Esophagus mucosa (tissue), 1 donor: Measurements from ENCODE around the gene RAB4A. TPM values are rescaled to one million over a fixed set of nuclear protein-coding genes. Genes with fewer than 3 reads are reported as not detected.
"Not testable (repeated sequence)": the region's sequence is repeated elsewhere in the genome, so short reads cannot be mapped to it uniquely, and the experiment has no call there.

Experiments used
- ATAC-seq: fragments of 200-7000 bp; cut with Tn5 transposase; one replicate; pipeline ENCODE4 v1.9.1; 2020
- total RNA-seq: library from RNA; stranded (reverse); gene quantifications from one replicate; pipeline ENCODE4 v1.2.4, GENCODE V29; 2023
- donor health status: DM: yes; HTN: yes; CAD: no.

Gene RAB4A
- total RNA-seq, 1 donor from 2014 or later = 58.5 TPM

DNA sequence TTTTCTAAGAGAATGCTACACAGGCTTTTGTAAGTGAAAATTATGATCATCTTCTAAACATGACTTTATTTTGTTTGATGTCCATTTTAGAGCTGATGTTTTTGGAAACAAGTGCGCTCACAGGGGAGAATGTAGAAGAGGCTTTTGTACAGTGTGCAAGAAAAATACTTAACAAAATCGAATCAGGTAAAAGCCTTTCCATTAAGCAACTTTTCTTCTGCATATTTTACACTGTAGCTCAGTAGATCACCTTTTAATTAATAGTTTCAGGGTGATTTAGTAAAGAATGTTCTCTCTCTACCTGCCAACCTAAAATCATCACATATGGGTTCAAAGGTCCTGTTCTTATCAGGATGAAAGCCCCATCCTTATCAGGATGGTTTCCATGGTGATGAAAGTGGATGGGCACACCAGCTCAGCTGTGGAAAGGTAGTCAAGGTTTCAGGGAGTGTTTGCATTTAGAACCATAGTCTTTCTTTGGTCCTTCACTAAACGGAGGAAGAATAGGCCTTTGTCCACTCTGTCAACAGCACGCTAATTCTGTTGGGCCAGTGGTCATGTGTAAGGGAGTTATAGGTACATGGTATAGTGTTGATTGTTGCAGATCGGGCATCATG lies 28.1 kb downstream of the RAB4A start:
- ATAC-seq = no peak

DNA sequence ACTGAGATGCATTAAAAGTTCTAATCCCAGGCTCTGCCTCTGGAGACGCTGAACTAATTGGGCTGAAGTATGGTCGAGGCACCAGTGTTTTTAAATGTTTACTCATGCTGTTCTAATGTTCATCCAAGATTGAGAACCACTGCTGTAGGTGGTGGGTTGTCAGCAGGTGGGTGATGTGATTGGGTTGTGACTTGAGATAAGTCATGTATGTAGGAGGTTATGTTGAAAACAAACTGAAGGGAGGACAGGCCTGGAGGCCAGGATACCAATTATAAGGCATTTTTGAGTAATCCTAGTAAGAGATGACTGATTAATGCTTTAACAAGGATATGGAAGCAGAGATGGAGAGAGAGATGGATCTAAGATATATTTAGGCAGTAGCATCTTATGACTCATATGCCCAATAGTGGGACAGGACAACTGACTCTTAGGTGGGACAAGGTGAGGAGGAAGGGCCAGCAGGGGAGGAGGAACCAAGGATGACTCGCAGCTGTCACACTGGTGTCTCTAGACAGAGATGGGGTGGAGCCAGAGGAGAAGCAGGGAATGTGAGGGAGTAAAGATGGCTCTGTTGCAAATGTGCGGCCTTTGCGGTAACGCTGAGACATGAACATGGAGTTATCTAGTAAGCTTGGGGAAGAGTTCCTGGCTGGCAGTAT lies 29.3 kb downstream of the RAB4A start:
- ATAC-seq = no peak

DNA sequence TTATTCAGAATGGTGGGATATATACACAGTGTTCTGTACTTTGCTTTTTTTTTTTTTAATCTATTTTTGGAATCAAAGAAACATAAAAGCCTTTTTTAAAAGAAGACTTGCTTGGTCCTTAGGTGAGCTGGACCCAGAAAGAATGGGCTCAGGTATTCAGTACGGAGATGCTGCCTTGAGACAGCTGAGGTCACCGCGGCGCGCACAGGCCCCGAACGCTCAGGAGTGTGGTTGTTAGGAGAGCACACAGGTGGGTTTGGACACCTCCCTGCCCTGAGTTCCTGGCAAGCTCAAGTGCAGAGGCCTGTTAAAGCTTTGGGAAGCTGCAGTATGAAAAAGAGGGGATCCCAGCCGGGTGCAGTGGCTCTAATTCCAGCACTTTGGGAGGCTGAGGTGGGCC lies 31.8 kb downstream of the RAB4A start:
- no peak for ATAC-seq

DNA sequence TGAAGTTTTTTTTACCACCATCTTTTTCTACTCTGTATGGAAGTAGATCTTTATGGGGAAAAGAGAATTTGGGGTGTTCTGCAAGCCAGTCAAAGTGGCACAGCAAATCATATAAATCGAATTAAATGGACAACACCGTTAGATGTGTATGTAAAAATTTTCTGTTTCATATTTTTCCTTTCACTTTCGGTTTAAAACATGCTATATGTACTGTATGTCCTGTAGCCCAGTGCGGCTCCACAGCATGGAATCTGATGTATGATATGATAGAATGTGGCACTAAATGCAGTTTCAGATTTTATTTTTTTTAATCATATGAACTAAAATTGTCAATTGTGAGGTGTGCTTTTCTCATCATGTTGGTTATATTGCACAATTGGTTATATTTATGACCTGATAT lies 32.9 kb downstream of the RAB4A start:
- no peak for ATAC-seq

DNA sequence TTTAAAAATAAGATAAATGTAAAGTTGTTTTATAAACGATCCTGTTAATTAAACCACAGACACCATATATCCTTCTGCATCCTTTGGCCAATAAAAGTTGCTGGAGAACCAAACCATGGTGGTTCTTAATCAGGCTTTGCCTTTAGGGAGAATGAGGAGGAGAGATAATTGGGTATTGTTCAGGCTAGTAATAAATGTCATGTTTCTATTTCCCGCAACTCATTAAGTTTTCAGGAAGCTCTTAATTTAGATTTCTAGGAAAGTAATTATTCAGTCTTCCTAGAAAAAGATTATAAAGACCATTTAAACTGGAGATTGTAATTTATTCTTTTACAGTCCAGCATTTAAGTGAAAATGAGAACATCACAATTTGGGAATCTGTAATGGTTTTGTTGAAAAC lies 34.5 kb downstream of the RAB4A start:
- no peak for ATAC-seq

DNA sequence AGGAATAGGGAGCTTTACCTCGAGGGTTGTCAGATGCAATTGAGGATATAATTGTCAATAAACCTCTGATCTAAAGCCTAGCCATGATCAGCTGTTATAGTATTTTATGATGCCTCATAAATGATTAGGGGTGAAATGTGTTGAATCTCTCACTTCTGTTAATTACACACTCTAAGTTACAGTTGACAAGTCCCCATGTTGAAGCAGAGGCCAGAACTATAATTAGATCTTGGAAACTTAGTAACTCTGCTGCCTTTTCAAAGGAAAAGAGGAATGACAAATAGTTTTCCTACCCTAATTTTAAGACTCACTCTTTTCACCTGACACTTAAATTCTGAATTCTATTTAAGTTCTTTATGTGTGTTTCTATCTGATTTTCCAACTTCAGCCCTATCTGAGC lies 38.2 kb downstream of the RAB4A start:
- ATAC-seq = no peak

DNA sequence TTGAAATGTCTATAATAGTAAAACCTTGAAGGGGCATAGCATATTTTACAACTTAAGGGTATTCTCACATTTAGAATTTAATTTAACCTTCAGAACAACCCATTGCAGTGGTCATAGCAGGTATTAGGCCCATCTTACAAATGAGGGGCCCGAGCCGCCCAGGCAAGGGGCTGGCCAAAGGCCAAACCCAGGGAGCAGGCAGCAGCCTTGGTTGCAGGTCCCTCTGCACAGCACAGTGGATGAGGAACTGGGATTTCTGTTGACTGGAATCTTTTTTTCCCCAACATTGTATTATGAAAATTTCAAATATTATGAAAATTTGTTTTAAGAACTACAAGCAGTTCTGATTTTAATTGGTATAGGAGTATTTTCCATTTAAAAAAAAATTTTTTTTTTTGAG lies 38.8 kb downstream of the RAB4A start:
- ATAC-seq = no peak

DNA sequence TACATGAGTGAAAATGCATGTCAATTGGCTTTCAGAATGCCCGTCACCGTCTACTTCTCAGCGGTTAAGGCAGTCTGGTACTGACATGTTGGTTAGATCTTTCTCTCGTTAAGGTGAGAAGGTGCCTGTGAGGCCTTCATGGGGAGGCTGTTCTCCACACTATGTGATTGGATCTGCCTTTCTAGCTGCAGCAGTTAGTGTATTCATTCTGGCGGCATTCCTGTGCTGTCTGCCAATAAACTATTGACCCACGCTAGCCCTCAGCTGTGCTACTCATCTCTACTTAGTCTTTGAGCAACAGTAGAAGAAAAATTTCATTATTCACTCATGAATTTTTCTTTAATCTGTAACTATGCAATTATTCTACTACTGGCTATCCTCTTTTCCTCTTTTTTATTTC lies 39.9 kb downstream of the RAB4A start:
- ATAC-seq = no peak

DNA sequence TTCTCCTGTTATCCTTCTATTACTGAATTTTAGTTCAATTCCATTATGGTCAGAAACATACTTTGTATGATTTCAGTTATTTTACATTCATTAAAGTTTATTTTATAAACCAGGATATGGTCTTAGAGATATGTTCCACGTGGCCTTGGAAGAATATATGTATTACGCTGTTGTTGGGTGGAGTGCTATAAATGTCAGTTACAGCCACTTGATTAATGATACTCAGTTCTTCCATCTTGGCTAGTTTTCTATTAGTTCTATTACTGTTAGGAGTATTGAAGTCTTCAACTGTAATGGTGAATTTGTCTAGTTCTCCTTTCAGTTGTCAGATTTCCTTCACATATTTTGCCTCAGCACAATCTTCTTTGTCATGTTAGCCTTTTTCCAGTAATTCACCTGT lies 45.3 kb downstream of the RAB4A start:
- no peak for ATAC-seq

DNA sequence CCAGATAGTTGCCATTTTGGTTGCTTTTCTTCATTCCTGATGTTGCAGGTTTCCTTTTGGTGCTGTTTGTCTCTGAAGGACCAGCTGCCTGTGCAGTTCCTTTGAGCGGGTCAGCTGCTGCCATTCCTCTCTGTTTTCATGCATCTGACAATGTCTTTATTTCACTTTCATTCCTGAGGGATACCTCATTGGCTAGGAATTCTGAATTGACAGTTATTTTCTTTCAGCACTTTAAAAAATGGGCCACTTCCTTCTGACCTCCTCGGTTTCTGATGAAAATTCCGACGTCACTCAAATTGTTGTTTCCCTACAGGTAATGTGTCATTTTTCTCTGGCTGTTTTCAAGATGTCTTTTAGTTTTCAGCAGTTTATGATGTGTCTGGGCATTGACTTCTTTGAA lies 47.1 kb downstream of the RAB4A start:
- ATAC-seq = no peak

DNA sequence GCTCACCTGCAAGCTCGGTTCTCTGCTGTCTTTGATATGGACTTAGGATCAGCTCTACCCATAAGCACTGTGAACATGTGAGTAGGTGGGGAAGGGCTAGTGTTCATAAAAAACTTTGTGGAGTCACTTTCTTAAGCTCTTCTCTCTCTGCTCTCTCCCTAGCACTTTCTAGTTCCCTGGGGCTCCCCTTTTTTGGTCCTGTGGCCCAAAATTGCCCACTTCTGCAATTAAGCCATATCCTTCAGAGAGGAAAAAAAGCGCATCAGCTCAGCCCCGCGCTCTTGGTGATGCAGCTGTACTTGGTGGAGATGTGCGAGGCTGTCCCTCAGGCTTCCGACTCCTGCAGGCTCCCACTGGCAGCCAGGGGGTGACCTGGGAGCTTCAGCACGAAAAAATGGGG lies 48.6 kb downstream of the RAB4A start:
- ATAC-seq = no peak

DNA sequence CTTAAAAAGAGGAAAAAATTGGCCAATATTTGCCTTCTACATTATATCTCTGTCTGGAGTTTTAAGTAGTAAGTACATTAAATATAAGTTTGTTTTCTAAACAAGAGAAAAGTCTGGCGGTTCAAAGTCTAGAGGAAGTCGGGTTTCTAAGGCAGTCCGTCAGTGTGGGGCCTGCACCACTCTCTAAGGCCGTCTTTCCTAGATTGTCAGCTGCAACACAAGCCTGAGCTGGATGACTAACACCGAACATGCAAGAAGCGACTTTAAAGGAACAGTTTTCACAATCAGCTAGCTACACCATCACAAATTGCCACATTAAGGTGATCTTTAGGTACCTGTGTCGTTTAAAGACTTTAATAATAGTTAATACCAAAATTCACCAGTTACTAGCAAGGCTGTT lies 52.3 kb downstream of the RAB4A start:
- no peak for ATAC-seq

DNA sequence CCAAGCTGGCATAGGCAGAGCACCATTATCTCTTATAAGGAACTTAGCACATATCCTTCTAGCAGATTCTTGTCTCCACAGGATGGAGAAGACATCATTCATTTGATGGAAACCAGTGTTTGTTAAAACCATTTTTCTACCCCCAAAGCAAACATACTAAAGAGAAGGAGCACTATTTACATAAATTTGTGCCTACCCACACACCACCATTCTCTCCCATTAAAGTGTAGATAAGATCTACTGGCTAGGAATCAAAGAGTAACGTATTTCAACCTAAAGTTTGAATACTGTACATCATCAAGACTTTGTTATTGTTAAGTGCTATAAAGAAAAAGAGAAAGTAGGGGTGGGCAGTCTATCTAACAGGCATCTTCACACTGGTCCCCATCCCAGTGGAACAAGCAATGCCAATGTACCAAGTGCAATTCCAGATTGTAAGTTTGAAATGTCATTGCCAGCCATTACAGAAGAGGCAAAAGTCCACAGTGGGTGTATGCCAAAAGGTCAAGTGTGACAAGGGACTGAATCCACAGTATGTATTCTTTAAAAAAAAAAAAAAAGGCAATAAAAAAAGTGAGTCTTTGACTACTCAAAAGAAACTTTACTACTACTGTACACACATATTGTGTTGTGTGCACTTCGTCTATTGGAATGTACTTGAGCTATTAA lies 53.1 kb downstream of the RAB4A start:
- no peak for ATAC-seq

DNA sequence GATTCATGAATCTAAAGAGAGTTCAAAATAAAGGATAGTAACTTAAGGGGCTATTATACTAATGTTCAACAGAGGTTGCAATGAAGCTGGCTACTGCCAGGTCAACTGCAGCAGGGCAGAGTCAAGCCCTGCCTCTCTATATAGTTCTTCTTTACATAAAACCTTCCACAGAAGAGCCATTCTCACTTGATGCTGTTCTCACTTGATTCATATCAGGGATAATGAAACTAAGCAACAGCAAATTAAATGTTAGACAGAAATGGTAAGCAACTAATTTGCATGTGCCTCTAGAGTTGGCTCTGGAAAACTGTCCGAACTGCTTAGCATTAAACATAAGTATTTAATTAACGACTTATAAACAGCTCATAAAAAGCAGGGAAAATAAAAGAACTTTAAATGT lies 54.5 kb downstream of the RAB4A start:
- ATAC-seq = no peak

DNA sequence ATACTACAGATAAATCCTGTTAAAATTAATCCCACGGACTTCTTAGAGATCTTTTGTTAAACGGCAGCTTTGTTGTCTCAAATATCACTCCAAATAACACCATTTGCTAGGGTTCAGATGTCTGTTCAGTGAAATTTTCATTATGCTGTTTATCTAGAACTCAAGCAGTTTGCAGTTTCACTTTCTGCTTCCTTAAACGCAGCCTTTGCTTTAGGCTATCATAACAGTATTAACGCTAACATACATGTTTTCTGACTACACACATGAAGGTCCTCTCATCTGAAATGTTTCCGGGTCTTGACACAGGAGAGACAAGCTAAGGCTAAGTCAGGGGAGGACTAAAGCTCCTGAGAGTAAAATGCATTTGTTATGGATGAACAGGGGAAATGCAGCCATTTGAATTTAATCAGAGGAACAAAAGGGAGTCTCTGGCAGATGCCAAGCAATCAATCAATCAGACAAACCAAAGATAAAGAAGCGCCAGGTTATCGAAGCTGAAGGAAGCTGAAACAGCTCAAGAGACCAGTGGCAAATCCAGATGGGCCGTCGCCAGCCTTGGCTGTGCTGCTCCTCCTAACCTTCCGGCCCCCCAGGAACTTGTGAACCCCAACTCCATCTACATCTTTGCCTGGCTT lies 55.1 kb downstream of the RAB4A start:
- ATAC-seq = no peak

DNA sequence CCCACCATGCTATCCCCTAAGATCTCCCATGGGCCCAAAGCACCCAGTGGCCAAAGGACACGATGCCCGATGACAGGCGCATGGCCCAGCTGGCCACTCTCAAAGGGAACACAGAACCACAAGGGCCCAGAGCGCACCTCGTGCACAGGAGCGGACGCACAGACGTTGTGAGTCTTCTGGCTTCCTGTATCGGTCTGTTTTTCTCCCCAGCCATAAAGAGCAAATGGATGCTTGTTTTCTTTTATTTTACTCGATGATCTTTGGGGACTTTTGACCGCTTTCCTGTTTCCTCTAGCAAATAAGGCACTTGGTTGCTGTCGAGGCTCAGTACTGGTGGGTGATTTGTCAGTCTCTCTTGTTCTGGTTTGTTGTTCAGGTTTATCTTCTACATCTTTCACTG lies 55.7 kb downstream of the RAB4A start:
- ATAC-seq = no peak

DNA sequence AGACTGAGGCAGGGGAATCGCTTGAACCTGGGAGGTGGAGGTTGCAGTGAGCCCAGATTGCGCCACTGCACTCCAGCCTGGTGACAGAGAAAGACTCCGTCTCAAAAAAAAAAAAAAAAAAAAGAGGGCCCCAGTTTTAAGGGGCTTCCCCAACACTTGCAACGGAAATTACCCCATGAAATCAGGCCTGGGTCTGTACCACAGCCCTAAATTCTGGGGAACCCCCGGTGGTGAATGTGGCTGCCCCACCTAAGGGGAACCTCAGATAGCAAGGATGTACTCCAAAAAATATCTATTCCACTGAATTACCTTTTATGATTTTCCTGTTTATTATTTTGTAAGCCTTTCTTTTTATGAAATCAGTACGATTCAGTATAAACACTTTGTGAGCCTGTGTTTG lies 56.9 kb downstream of the RAB4A start:
- not testable (repeated sequence) for ATAC-seq

DNA sequence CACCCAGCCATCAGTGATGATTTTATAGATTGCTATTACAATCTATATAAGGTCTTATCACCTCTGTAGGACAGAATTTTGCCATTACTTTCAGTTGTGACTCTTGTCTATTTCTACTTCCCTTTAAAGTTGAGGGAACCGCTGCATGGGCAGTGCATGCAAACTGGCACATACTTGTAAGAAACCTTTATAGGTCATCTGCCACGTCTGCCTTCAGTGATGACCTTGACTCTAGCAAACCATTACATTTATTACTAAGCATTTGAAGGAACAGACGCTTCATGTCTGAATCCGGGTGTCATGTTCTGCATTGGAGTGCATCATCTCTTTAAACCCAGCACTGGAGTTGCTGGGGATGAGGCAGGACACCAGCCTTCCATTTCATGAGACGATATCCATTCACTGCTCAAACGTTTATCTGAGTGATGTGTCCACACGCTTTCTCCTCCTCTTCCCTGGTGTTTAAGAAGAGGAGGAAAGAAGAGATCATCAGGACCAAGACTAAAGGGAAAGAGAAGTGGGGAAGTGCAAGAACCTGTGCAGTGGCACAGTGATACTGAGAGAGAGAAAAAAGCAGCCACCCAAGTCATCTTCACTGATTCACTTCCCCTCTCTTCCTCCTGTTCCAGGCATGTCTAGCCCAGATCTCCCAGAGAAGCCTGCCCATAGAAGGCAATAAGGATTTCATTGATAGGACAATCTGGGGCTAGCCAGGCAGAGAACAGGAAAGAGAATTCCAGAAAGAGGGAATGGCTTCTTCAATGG lies 57.9 kb downstream of the RAB4A start:
- no peak for ATAC-seq

DNA sequence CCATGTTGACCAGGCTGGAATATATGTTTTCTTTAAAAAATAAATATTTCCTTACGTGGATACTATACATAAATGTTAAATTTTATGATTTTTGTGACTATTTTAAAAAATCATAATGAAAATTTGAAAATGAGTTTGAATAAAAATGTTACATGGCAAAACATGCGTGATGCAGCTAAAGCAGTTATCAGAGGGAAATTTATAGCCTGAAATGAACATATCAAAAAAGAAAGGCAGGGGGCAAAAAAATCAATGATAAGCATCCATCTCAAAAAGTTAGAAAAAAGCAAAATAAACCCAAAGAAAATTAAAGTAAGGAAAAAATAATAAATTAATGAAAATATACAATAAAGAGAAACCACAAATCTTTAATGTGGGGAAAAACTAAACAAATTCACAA lies 63.4 kb downstream of the RAB4A start:
- ATAC-seq = no peak

DNA sequence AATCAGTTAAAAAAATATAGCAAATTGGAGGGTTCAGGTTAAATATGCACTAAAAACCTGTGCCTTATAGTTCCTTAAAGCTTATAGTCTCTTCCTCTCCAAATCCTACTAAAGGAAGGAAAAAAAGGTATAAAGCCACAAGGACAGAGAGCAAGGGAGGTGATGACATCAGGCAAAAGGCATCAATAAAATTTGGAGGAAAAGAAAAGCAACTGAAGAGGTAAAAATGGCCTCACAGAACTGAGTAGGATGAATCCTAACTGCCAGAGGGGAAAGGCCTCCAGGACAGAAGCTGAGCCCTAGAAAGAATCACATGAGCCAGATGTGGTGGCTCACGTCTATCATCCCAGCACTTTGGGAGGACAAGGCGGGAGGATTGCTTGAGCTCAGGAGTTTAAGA lies 63.8 kb downstream of the RAB4A start:
- no peak for ATAC-seq

DNA sequence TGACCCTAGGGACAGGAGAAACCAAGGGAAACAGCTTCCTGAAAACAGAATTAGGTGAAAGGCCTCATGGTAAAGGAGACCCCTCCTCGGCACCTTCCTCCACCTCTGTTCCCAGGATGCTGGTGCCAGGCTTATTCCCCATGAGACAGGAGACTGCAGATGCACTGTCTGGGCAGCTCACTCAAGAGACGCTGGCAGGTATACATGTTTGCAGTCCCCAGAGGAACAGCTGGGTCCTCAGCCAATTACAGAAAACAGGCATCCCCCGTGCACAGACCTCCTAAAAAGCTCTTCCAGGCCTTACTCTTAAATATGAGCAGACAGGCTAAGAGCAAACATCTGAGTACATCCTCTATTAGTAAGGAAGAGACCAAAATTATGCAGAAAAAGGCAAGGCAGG lies 65.4 kb downstream of the RAB4A start:
- ATAC-seq = no peak

DNA sequence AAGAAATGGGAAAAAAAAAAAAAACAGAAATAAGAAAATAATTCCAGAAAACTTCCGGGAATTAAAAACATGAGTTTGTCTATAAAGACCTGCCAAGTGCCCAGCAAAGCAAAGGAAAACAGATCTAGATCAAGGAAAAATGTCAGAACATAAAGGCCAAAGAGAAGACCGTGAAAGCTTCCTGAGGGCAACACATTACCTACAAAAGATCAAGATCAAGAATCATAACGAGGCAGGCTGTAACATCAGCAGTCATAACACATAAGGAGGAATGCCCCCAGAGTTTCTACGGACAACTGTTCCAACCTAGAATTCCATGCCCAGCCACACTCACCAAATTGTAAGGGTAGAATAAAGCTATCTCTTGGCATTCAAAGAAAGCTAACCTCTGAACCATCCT lies 68.2 kb downstream of the RAB4A start:
- ATAC-seq = no peak

DNA sequence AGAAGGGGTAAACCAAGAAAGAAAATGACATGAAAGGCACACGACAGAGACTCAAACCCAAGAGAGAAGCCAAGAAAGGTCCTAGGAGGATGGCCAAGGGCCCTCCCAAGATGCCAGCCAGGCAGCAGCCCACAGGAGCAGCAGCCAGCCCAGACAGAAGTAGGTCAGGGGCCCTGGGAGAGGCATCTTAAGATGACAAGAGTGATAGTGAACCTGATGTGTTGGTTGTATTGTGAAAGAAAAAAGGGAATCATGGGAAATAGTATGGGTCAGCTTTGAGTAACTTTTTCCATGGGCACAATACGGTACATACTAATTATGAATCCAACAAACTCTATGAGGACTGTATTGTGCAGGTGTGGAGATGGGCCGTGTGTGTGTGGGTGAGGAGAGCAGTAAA lies 68.6 kb downstream of the RAB4A start:
- no peak for ATAC-seq
